HCT116 (cell line): ENCODE data around the gene RALGPS1. TPM values are rescaled to one million over a fixed set of nuclear protein-coding genes. Genes with fewer than 3 reads are reported as not detected.

Source experiments
- ATAC-seq: fragments of 200-7000 bp; cut with Tn5 transposase; 2 replicates; pipeline ENCODE4 v1.9.1; 2020; ENCODE audit warnings: mild to moderate bottlenecking, moderate library complexity
- BruUV-seq: library from RNA; stranded (reverse); fragments of 400-500 nt; replicated peaks from 2 replicates; lab custom pipeline; 2021; lab: Mats Ljungman, UMichigan
- CTCF ChIA-PET: fragments of 300-600 bp; sonication (Branson Sonifier 250); formaldehyde crosslinking; loops from one replicate; lab custom pipeline; 2021; ENCODE audit warnings: antibody characterized with exemption; lab: Charles Lee
- POLR2A ChIA-PET: fragments of 300-600, 350-600 bp; sonication (Branson Sonifier 250); formaldehyde crosslinking; loops from one replicate; lab custom pipeline; 2021; ENCODE audit warnings: antibody characterized with exemption; lab: Charles Lee
- RAD21 ChIA-PET, 2 experiments: fragments of 300-600 bp; sonication (Branson Sonifier 250); formaldehyde crosslinking; loops; one replicate each; lab custom pipeline; 2023; ENCODE audit warnings: low total read pairs in 2 of 2; ENCODE audit not compliant: uncharacterized antibody in 2 of 2, unreplicated experiment in 2 of 2, low non-redundant PET in 1 of 2; lab: Charles Lee
- DNase-seq: peaks from one replicate; pipeline ENCODE4 v3.0.0-alpha.2; 2010; ENCODE audit warnings: low read depth, low spot score
- H2AFZ ChIP-seq: fragments of 200-600 bp; shearing (Covaris generic), sonication (generic); 2 replicates; pipeline ENCODE4 v1.6.1; 2017; ENCODE audit warnings: low read depth, mixed run types, mixed read lengths, antibody characterized with exemption, low read length; ENCODE audit not compliant: poor library complexity, severe bottlenecking
- H3K27ac ChIP-seq: 2 replicates; pipeline ENCODE4 v1.5.1; 2012; ENCODE audit warnings: low read depth, low read length
- H3K27me3 ChIP-seq: fragments of 200-600 bp; sonication (generic); 2 replicates; pipeline ENCODE4 v1.6.1; 2016; ENCODE audit warnings: mixed run types, low read length, mixed read lengths; ENCODE audit not compliant: insufficient read depth
- H3K36me3 ChIP-seq, 2 experiments: fragments of 200-500 bp in 1 of 2; fragments of 200-600 bp in 1 of 2; sonication (Bioruptor generic) in 1 of 2; sonication (generic) in 1 of 2; 2 replicates each; pipeline versions ENCODE4 v1.5.1 to v1.6.1; 2014 to 2016; ENCODE audit warnings: low read length in 2 of 2, inconsistent platforms in 1 of 2, mixed read lengths in 1 of 2, mixed run types in 1 of 2; ENCODE audit not compliant: insufficient read depth in 2 of 2, control insufficient read depth in 1 of 2
- H3K4me1 ChIP-seq, 2 experiments: fragments of 200-600 bp in 1 of 2; sonication (generic) in 1 of 2; 2 replicates each; pipeline versions ENCODE4 v1.5.1 to v1.6.1; 2012 to 2017; ENCODE audit warnings: low read length in 2 of 2, inconsistent platforms in 1 of 2, mild to moderate bottlenecking in 1 of 2, mixed read lengths in 1 of 2, mixed run types in 1 of 2, moderate library complexity in 1 of 2; ENCODE audit not compliant: insufficient read depth in 2 of 2, control insufficient read depth in 1 of 2
- H3K4me2 ChIP-seq: fragments of 200-600 bp; sonication (generic); 2 replicates; pipeline ENCODE4 v1.6.1; 2017; ENCODE audit warnings: mixed run types, low read length, mixed read lengths
- H3K4me3 ChIP-seq, 2 experiments: fragments of 200-600 bp in 1 of 2; sonication (generic) in 1 of 2; replicated peaks in 1 of 2; 2 replicates each; pipeline ENCODE4 v1.5.1; 2011 to 2016; ENCODE audit warnings: low read length in 2 of 2, control low read depth in 1 of 2, low read depth in 1 of 2, mild to moderate bottlenecking in 1 of 2, mixed read lengths in 1 of 2, mixed run types in 1 of 2
- H3K79me2 ChIP-seq: fragments of 200-600 bp; sonication (generic); 2 replicates; pipeline ENCODE4 v1.6.1; 2017; ENCODE audit warnings: mild to moderate bottlenecking, mixed run types, low read length, moderate library complexity, mixed read lengths; ENCODE audit not compliant: insufficient read depth
- H3K9ac ChIP-seq: fragments of 200-600 bp; sonication (generic); 2 replicates; pipeline ENCODE4 v1.6.1; 2016; ENCODE audit warnings: low read length, mixed read lengths
- H3K9me2 ChIP-seq: fragments of 200-600 bp; sonication (generic), shearing (Covaris generic); 2 replicates; pipeline ENCODE4 v1.6.1; 2017; ENCODE audit warnings: mixed run types, mild to moderate bottlenecking, moderate library complexity; ENCODE audit not compliant: insufficient read depth
- H3K9me3 ChIP-seq, 2 experiments: fragments of 200-500 bp in 1 of 2; fragments of 200-600 bp in 1 of 2; sonication (Bioruptor generic) in 1 of 2; sonication (generic) in 1 of 2; 2 replicates each; pipeline ENCODE4 v1.6.1; 2014 to 2017; ENCODE audit warnings: low read length in 2 of 2, mixed read lengths in 2 of 2, inconsistent platforms in 1 of 2, low read depth in 1 of 2, mild to moderate bottlenecking in 1 of 2, mixed run types in 1 of 2, moderate library complexity in 1 of 2; ENCODE audit not compliant: control insufficient read depth in 1 of 2, insufficient read depth in 1 of 2
- H4K20me1 ChIP-seq: fragments of 200-600 bp; sonication (generic), shearing (Covaris generic); 2 replicates; pipeline ENCODE4 v1.6.1; 2017; ENCODE audit warnings: mixed run types, mild to moderate bottlenecking, moderate library complexity; ENCODE audit not compliant: insufficient read depth
- ATF3 ChIP-seq: IDR thresholded peaks from 2 replicates; pipeline ENCODE4 v1.6.1; 2012
- CEBPB ChIP-seq: IDR thresholded peaks from 2 replicates; pipeline ENCODE4 v1.6.1; 2012; ENCODE audit warnings: low read depth
- CTCF ChIP-seq, 3 experiments: fragments of 200-600 bp in 1 of 3; sonication (generic) in 1 of 3; IDR thresholded peaks in 2 of 3; conservative IDR thresholded peaks in 1 of 3; 2 replicates each; pipeline ENCODE4 v1.5.1; 2012 to 2017; ENCODE audit warnings: low read depth in 2 of 3, low read length in 2 of 3, antibody characterized with exemption in 1 of 3, borderline replicate concordance in 1 of 3, control low read depth in 1 of 3, mild to moderate bottlenecking in 1 of 3, mixed read lengths in 1 of 3, mixed run types in 1 of 3, moderate library complexity in 1 of 3; ENCODE audit not compliant: insufficient read depth in 1 of 3
- EGR1 ChIP-seq: IDR thresholded peaks from 2 replicates; pipeline ENCODE4 v1.6.1; 2012; ENCODE audit warnings: low read depth
- EZH2 ChIP-seq: fragments of 200-600 bp; sonication (generic); IDR thresholded peaks from 2 replicates; pipeline ENCODE4 v1.6.1; 2017; ENCODE audit warnings: antibody characterized with exemption, mixed run types
- MAX ChIP-seq: IDR thresholded peaks from 2 replicates; pipeline ENCODE4 v1.6.1; 2012
- POLR2A ChIP-seq: IDR thresholded peaks from 2 replicates; pipeline ENCODE4 v1.7.0; 2011; ENCODE audit warnings: borderline replicate concordance; ENCODE audit not compliant: insufficient read depth, insufficient read length; ENCODE audit errors: extremely low read depth
- POLR2AphosphoS5 ChIP-seq: IDR thresholded peaks from 2 replicates; pipeline ENCODE4 v1.6.1; 2011; ENCODE audit warnings: mild to moderate bottlenecking, low read depth, low read length, moderate library complexity
- RAD21 ChIP-seq: IDR thresholded peaks from 2 replicates; pipeline ENCODE4 v1.6.1; 2012; ENCODE audit warnings: low read depth, mild to moderate bottlenecking
- REST ChIP-seq: IDR thresholded peaks from 2 replicates; pipeline ENCODE4 v1.6.1; 2012; ENCODE audit warnings: low read depth
- SRF ChIP-seq: IDR thresholded peaks from 2 replicates; pipeline ENCODE4 v1.6.1; 2012; ENCODE audit warnings: low read depth
- TCF7L2 ChIP-seq: IDR thresholded peaks from 2 replicates; pipeline ENCODE4 v1.7.0; 2011; ENCODE audit warnings: borderline replicate concordance, inconsistent platforms; ENCODE audit not compliant: insufficient read depth, insufficient read length; ENCODE audit errors: extremely low read depth
- YY1 ChIP-seq: IDR thresholded peaks from 2 replicates; pipeline ENCODE4 v1.6.1; 2011; ENCODE audit warnings: low read length, low read depth, moderate library complexity, mild to moderate bottlenecking; ENCODE audit not compliant: insufficient replicate concordance; ENCODE audit errors: extremely low read depth
- ZBTB33 ChIP-seq: IDR thresholded peaks from 2 replicates; pipeline ENCODE4 v1.6.1; 2011; ENCODE audit warnings: mild to moderate bottlenecking, low read length, moderate library complexity; ENCODE audit not compliant: insufficient replicate concordance; ENCODE audit errors: extremely low read depth
- ZFX ChIP-seq: fragments of 450-650 bp; IDR thresholded peaks from 2 replicates; pipeline ENCODE4 v1.6.1; 2017
- ZNF274 ChIP-seq: fragments of 200-500 bp; sonication (Bioruptor generic); IDR thresholded peaks from 2 replicates; pipeline ENCODE4 v1.6.1; 2014; ENCODE audit warnings: mild to moderate bottlenecking, low read depth, low read length, inconsistent platforms
- intact Hi-C: fragments of 100-400 bp; cut with micrococcal nuclease; formaldehyde crosslinking; loops from 2 replicates; pipeline ENCODE4 v1.10.0; 2022
- total RNA-seq: library from RNA; stranded (reverse); gene quantifications from one replicate; pipeline ENCODE4 v1.2.1, GENCODE V29; 2021; ENCODE audit not compliant: unreplicated experiment

The RALGPS1 gene
- total RNA-seq, 1 experiment from 2014 or later = 7.6 TPM

GRCh38 chr9:127086771-127087170 is 172.2 kb downstream of the RALGPS1 start:
- ChIA-PET POLR2A (no interaction called here), CTCF (no interaction called here), RAD21 (no interaction called here)
- H3K4me1 ChIP-seq = no peaks in the 10 kb centered on the region
- H3K79me2 ChIP-seq = no peaks in the 10 kb centered on the region
- H3K36me3 ChIP-seq = no peaks in the 10 kb centered on the region
- H3K27ac ChIP-seq = no peak overlapping the region
- BruUV-seq = no TSS peak
- no peaks in the 10 kb centered on the region for H4K20me1 ChIP-seq
- intact Hi-C loops = no loop called here
- no peak overlapping the region for H2AFZ ChIP-seq
- TF ChIP-seq POLR2AphosphoS5 (no peak), CEBPB (no peak), CTCF (IDR thresholded peaks at IDR 0.05 in 2 of 3, conservative IDR thresholded peaks at IDR 0.05 in 1 of 3; ENCODE audit: borderline replicate concordance in 1 of 3, insufficient read depth in 1 of 3, low read depth in 2 of 3, low read length in 2 of 3) (no peak), MAX (no peak), SRF (no peak), RAD21 (no peak), YY1 (no peak), EZH2 (no peak), POLR2A (no peak), ZBTB33 (no peak), REST (no peak), ZFX (no peak), TCF7L2 (no peak), ZNF274 (no peak), EGR1 (no peak), ATF3 (no peak)
- H3K4me2 ChIP-seq = no peak overlapping the region
- no peaks in the 10 kb centered on the region for H3K9me3 ChIP-seq
- no peak overlapping the region for H3K9ac ChIP-seq
- H3K4me3 ChIP-seq = no peak overlapping the region
- no peaks in the 10 kb centered on the region for H3K9me2 ChIP-seq
- DNase-seq (no peak), ATAC-seq (no peak)
- H3K27me3 ChIP-seq = no peaks in the 10 kb centered on the region
